GM19467 (cell line): Measurements from ENCODE around the gene ZMYND8.
"Not testable (repeated sequence)": the region's sequence is repeated elsewhere in the genome, so short reads cannot be mapped to it uniquely, and the experiment has no call there.

Experiments
- ATAC-seq: cut with Tn5 transposase; IDR thresholded peaks from one replicate; pipeline ENCODE4 v1.9.1; 2021; ENCODE audit warnings: mild to moderate bottlenecking, moderate library complexity; ENCODE audit not compliant: unreplicated experiment

ZMYND8 gene

GRCh38 chr20:47373206-47373733 is 16.8 kb upstream of the ZMYND8 start:
- no peak for ATAC-seq

- ATAC-seq: no peak
Observed at GRCh38 chr20:47370850-47371782, 14.6 kb upstream of the ZMYND8 start.

- no peak for ATAC-seq
Observed at GRCh38 chr20:47370214-47370613, 13.7 kb upstream of the ZMYND8 start.

- ATAC-seq: no peak
Observed at GRCh38 chr20:47368301-47368700, 11.8 kb upstream of the ZMYND8 start.

GRCh38 chr20:47366301-47366700 is 9.8 kb upstream of the ZMYND8 start:
- not testable (repeated sequence) for ATAC-seq

GRCh38 chr20:47365023-47365764 is 8.7 kb upstream of the ZMYND8 start:
- ATAC-seq: no peak

GRCh38 chr20:47362361-47363219 is 6.1 kb upstream of the ZMYND8 start:
- no peak for ATAC-seq

- ATAC-seq: no peak
Observed at GRCh38 chr20:47361057-47361915, 4.8 kb upstream of the ZMYND8 start.

GRCh38 chr20:47360297-47361056 is 4.0 kb upstream of the ZMYND8 start:
- ATAC-seq: no peak

- no peak for ATAC-seq
Observed at GRCh38 chr20:47359530-47360296, 3.2 kb upstream of the ZMYND8 start.

GRCh38 chr20:47358672-47359529 is 2.4 kb upstream of the ZMYND8 start:
- no peak for ATAC-seq

GRCh38 chr20:47358039-47358671 is 1.7 kb upstream of the ZMYND8 start:
- ATAC-seq: no peak

- peak; percentile 45 for ATAC-seq
Observed at GRCh38 chr20:47357296-47358038, 968 bp upstream of the ZMYND8 start.

GRCh38 chr20:47356220-47356525 is 326 bp downstream of the ZMYND8 start:
- no peak for ATAC-seq

GRCh38 chr20:47355489-47356219 is 845 bp downstream of the ZMYND8 start:
- no peak for ATAC-seq
